H1 (cell line): ENCODE measurements around the gene R3HDM1.

Experiments used
- ATF2 ChIP-seq: IDR thresholded peaks from 2 replicates; pipeline ENCODE4 v1.6.1; 2012; ENCODE audit warnings: low read length, inconsistent platforms
- CBX5 ChIP-seq: fragments of 300-800, 300-1000 bp; sonication (generic); IDR thresholded peaks from 2 replicates; pipeline ENCODE4 v1.7.1; 2016; ENCODE audit warnings: antibody characterized with exemption, low read length, low read depth
- CEBPB ChIP-seq: IDR thresholded peaks from 2 replicates; pipeline ENCODE4 v1.6.1; 2012; ENCODE audit warnings: low read depth, low read length
- CHD2 ChIP-seq: IDR thresholded peaks from 2 replicates; pipeline ENCODE4 v1.6.1; 2012; ENCODE audit warnings: low read length, improper control_type of control experiment
- CTCF ChIP-seq, 3 experiments: IDR thresholded peaks; 1 replicate in 2 of 3; 2 replicates in 1 of 3; pipeline versions ENCODE4 v1.5.1 to v1.6.1; 2011; ENCODE audit warnings: low read length in 3 of 3, mild to moderate bottlenecking in 3 of 3, inconsistent platforms in 2 of 3, low read depth in 1 of 3, moderate library complexity in 1 of 3; ENCODE audit not compliant: insufficient read depth in 1 of 3; ENCODE audit errors: control extremely low read depth in 1 of 3
- EP300 ChIP-seq, 2 experiments: IDR thresholded peaks; 1 replicate in 1 of 2; 2 replicates in 1 of 2; pipeline ENCODE4 v1.6.1; 2011 to 2012; ENCODE audit warnings: low read depth in 2 of 2, low read length in 2 of 2, mild to moderate bottlenecking in 2 of 2, borderline replicate concordance in 1 of 2, inconsistent platforms in 1 of 2, moderate library complexity in 1 of 2
- JUN ChIP-seq: IDR thresholded peaks from 2 replicates; pipeline ENCODE4 v1.6.1; 2011; ENCODE audit warnings: low read depth, mild to moderate bottlenecking, improper control_type of control experiment, low read length
- JUND ChIP-seq: IDR thresholded peaks from 2 replicates; pipeline ENCODE4 v1.6.1; 2011; ENCODE audit warnings: mild to moderate bottlenecking, improper control_type of control experiment, low read length
- MAX ChIP-seq: IDR thresholded peaks from 2 replicates; pipeline ENCODE4 v1.6.1; 2012; ENCODE audit warnings: inconsistent platforms
- POLR2A ChIP-seq, 2 experiments: IDR thresholded peaks; 1 replicate in 1 of 2; 2 replicates in 1 of 2; pipeline ENCODE4 v1.6.1; 2011; ENCODE audit warnings: low read depth in 2 of 2, low read length in 2 of 2, mild to moderate bottlenecking in 2 of 2; ENCODE audit errors: control extremely low read depth in 1 of 2
- SP2 ChIP-seq: IDR thresholded peaks from 2 replicates; pipeline ENCODE4 v1.6.1; 2012; ENCODE audit warnings: mild to moderate bottlenecking, low read length, inconsistent platforms
- SUZ12 ChIP-seq: fragments of 200-600 bp; sonication (generic); IDR thresholded peaks from 2 replicates; pipeline ENCODE4 v1.6.1; 2012; ENCODE audit warnings: mild to moderate bottlenecking, inconsistent platforms, low read length, moderate library complexity, mixed read lengths
- USF2 ChIP-seq: IDR thresholded peaks from 2 replicates; pipeline ENCODE4 v1.6.1; 2011; ENCODE audit warnings: low read length, improper control_type of control experiment
- ZNF274 ChIP-seq: IDR thresholded peaks from 2 replicates; pipeline ENCODE4 v1.7.0; 2012; ENCODE audit warnings: low read length, borderline replicate concordance; ENCODE audit errors: extremely low read depth

- no peak for TF ChIP-seq CBX5
- TF ChIP-seq JUND = no peak
- no peak for TF ChIP-seq CTCF (IDR thresholded peaks at IDR 0.05; ENCODE audit: control extremely low read depth in 1 of 3, insufficient read depth in 1 of 3, low read depth in 1 of 3, low read length in 3 of 3)
- no peak for TF ChIP-seq POLR2A (IDR thresholded peaks at IDR 0.05; ENCODE audit: control extremely low read depth in 1 of 2, low read depth in 2 of 2, low read length in 2 of 2)
- no peak for TF ChIP-seq SP2
- TF ChIP-seq EP300 (IDR thresholded peaks at IDR 0.05; ENCODE audit: borderline replicate concordance in 1 of 2, low read depth in 2 of 2, low read length in 2 of 2) = no peak
- TF ChIP-seq USF2 = no peak
- no peak for TF ChIP-seq CHD2
- no peak for TF ChIP-seq ATF2
- TF ChIP-seq SUZ12 = no peak
- no peak for TF ChIP-seq MAX
- TF ChIP-seq CEBPB = no peak
- TF ChIP-seq JUN = no peak
- no peak for TF ChIP-seq ZNF274
Observed at GRCh38 chr2:135633582-135633981, 102.3 kb downstream of the R3HDM1 start.
